HT-29 (cell line): ENCODE results near the gene MED31. TPM values are rescaled to one million over a fixed set of nuclear protein-coding genes. Genes with fewer than 3 reads are reported as not detected.
"Not testable (repeated sequence)": the region's sequence is repeated elsewhere in the genome, so short reads cannot be mapped to it uniquely, and the experiment has no call there.

Experiments used
- DNase-seq: peaks from one replicate; pipeline ENCODE4 v3.0.0-alpha.2; 2015; ENCODE audit warnings: low spot score
- small RNA-seq: library from RNA; depleted of rRNA; stranded (forward); fragments of <200 nt; gene quantifications from one replicate; pipeline ENCODE3, GENCODE V24; 2014
- total RNA-seq: library from RNA; depleted of rRNA; stranded (reverse); fragments of >200 nt; shearing (Covaris generic); gene quantifications from 2 replicates; pipeline ENCODE4 v1.2.3, GENCODE V29; 2014; rRNA removed

The MED31 gene
- total RNA-seq, 1 experiment from 2014 or later: 4.1 TPM

DNA sequence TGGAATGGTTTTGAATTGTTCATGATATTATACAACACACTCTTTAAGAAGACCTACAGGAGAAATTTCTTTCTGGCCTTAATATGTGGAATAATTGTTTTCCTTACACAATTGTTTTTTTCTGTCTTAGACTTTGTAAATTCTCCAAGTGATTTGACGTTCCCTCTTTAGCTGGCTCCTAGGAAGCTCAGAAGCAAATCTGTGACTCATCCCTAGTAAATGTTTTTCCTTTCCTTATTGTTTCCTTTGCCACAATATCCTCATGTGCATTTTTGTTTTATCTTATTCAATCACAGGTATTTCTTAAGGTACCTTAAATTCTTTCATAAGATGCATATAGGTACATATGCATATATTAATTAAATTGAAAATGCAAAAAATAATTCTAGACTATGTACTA lies 24.4 kb downstream of the MED31 start:
- no peak for DNase-seq

DNA sequence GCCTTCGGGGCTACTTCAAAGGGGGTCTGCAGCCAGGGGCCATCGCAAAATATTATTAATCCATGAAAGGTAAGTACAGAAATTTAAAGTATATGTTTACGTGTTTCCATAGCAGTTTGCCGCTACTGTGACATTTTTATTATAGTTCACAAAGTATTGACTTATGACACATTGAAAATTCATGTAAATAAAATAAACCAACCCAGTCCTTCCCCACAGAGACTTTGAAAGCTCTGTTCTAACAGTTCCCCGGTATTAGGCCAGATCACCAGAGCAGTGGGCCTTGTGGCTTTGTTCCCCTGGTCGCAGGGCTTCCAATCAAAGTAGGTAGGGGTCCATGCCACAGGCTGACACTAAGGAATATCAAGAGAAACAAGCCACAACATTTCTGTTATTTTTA lies 24.8 kb downstream of the MED31 start:
- DNase-seq: no peak

DNA sequence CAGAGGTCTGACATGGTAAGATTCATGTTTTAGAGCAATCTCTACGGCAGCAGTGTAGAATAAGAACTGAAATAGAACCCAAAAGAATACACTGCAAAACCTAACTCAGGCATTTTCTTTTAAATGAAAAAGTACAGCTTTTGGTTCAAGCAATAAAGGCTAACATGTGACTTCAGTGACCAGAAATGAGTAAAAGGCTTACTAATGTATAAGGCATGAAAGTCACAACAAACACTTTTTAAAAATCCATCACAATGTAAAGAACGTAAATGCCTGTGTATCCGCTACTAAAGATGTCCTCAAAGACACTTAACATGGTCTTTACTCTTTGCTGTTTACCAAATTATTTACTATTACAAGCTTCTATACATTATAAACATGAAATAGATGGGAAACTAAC lies 27.5 kb downstream of the MED31 start:
- no peak for DNase-seq

DNA sequence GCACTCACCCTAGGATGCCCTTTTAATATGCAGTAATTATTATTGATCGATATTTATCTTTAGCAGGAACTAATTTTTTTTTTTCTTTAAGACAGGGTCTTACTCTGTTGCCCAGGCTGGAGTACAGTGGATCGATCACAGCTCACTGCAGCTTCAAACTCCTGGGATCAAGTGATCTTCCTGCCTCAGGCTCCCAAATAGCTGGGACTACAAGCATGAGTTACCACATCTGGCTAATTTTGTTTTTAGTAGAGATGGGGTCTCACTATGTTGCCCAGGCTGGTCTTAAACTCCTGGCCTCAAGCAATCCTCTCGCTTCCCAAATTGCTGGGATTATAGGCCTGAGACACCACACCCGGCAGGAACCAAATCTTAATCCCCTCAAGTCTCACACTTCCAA lies 40.2 kb downstream of the MED31 start:
- no peak for DNase-seq

DNA sequence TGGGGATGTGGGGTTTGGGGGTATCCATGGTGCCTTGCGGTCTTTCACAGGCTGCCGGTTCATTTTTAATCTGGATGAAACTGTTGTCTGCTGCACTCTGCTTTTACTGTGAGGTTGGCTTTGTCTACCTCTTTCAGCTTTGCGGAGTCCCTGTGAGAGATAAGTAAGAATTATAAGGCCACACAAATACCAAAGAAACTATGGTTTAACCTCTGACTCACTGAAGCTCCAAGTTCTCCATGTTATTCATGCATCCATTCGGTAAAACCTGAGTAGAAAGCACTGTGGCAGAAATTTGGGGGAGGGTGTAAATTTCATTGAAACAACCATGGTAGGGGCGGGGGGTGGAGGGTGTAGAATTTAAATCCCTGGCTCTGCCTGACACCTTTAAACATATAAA lies 41.4 kb downstream of the MED31 start:
- no peak for DNase-seq

DNA sequence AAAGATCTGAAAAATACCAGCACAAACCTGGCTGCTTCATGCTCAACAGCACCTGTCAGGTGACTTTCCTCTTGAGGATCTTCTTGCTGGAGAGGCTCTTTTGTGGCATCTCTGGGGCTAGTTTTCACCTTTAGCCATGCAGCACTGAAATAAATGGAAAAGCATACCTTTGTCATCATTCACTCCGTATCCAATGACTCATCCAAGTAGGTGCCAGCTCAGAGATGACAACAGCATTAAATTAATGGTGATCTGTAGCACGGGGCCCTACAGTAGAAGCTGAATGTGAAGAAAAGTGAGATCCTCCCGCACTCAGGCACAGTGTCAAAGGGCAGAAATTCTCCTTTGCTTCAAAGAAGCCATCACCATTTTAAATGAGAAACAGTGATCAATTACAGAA lies 43.1 kb downstream of the MED31 start:
- DNase-seq: no peak

DNA sequence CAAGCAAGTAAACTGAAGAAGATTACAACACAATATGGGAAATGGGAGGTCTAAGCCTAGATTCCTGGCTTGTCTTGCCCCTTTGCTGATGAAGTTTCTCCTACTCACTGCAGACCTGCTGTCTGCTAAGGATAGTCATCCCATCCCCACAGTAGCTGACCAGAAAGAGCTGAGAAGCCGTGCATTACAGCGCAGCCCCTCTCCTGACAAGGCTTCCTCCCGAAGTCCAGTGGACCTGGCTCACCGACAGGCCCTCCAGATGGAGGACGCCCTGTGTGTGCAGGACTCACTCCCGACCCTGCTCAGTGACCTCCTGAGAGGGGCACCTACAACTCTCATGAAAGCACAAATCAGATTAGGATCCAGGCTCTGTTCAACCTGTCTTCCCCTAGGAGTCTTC lies 46.3 kb downstream of the MED31 start:
- no peak for DNase-seq

DNA sequence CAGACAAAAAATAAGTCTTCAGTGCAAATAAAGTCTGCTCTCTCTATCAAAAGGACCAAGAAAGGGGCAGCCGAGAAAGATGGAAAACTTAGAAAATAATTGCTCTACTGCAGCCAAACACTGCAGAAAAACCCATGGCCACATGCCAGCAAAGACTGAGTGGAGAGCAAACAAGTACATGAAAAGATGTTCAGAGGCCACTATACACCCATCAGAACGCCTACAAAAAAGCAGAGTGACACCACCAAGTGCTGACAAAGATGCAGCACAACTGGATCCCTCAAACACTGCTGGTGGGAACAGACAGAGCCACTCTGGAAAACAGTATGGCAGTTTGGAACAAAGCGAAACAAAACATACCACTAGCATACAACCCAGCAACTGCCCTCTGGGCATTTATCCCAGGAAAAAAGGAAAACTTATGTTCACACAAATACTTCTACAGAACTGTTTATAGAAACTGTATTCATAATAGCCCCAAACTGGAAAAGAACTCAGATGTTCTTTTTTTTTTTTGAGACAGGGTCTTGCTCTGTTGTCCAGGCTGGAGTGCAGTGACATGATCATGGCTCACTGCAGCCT lies 47.6 kb downstream of the MED31 start:
- DNase-seq: no peak

DNA sequence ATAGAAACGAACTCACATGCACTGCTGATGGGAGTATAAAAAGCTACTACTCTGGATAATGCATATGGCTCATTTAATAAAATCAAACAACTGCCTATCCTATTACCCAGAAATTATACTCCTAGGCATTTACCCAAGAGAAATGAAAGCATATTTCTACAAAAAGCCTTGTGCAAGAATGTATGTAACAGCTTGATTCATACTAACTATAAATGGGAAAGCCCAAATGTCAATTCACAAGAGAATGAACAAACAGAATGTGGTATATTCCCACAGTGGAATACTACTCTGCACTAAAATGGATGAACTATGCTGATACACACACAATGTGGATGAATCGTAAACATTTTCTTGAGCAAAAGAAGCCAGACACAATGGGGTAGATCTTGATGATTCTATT lies 49.3 kb downstream of the MED31 start:
- no peak for DNase-seq

DNA sequence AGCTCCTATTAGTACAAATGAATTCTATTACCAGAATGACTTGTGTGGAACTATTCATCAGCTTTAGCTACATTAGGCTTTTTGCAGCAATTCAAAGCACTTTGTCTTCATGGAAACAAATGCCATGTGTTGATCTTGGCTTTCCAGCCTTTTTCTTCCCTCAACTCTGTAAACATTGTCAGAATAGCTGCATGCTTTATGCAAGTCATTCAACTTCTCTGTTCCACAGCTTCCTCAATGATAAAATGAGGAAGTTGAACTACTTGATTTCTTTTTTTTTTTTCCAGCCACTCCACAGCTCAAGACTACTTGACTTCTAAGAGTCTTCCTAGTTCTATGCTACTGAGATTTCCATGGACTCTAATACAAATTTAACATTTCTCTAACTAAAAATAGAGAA lies 52.0 kb downstream of the MED31 start:
- no peak for DNase-seq

DNA sequence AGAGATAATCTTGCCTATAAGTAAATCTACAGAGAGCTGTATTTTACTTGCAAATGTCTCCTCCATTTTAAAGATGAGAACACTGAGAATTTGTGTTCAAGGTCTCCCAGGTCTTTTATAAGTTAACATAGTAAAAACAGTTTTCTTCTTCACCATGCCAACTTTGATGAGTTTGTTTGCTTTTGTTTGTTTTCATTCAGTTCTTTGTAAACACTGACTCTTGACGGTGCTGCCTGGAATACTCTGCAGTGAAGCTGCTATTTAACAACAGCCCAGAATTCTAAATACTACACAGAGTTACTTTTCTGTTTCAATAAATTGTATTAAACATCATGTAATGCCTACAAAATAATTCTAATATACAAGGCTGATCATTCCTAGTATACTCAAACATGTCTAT lies 53.7 kb downstream of the MED31 start:
- DNase-seq: no peak

DNA sequence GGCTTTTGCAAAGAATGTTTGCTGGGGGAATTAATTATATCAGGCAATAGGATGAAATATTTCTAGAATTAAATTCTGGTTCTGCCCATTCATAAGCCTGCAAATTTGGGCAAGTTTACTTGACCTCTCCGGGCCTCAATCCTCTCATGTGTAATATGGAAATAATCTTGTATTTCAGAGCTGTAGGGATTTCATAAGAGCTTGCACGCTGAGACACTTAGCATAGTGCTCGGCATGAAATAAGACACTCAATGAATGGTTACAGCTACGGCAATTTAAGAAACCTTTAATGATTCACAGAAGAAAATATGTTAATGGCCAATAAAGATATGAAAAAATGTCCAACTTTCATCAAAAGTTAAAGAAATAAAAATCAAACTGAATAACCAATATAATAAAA lies 54.5 kb downstream of the MED31 start:
- no peak for DNase-seq

DNA sequence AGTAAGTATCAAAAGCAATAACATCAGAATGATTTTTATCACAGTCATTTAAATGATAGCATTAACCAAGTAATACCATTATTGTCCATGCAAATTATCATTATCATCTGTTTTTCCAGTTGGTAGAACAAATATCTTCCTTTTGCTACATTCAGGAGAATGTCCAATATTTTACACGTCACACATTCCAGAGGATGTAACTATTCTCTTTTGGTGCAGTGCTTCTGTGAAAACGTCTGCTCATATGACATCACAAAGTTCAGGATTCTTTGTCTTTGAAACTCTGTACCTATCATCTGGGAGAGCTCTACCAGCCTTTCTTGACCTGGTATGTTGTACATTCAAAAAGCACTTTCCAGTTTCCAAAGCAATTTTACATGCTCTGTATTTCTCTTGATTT lies 54.9 kb downstream of the MED31 start:
- DNase-seq: no peak

DNA sequence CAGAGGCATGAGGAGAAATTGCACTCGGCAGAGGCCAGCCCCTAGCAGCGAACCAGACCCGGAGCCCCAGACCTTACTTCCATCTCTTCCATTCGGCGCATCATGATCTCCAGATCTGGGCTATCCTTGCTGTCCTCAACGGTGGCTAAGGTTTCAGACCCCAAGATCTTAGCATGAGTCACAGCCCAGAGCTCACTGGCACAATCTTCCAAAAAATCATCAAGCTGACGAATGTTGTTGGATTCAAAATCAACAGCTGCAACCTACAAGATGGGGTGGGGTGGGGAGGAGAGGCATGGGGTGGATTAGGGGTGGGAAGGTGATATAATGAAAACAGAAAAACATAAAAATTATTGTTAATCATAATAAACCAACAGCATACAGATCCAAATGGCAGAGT lies 55.3 kb downstream of the MED31 start:
- no peak for DNase-seq

DNA sequence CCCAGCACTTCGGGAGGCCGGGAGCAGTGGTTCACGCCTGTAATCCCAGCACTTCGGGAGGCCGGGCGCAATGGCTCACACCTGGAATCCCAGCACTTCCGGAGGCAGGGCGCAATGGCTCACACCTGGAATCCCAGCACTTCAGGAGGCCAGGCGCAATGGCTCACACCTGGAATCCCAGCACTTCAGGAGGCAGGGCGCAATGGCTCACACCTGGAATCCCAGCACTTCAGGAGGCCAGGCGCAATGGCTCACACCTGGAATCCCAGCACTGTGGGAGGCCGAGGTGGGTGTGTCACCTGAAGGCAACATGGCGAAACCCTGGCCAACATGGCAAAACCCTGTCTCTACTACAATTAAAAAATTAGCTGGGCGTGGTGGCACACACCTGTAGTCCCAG lies 58.0 kb downstream of the MED31 start:
- DNase-seq: not testable (repeated sequence)

Small RNAs within 50 kb of the gene (small RNA-seq; reads per million reads assigned to genes)
- gene MIR4520-1 (not detected), gene RNA5SP435 (1.7 reads per million, percentile 60 among the genes with 10 or more reads in this experiment)

Other genes starting within 250 kb of the MED31 start
- not detected in 2 replicates for gene AIPL1, start 216.5 kb downstream of the MED31 start, total RNA-seq
- gene PIMREG, start 207.2 kb downstream of the MED31 start, total RNA-seq: 97.8 and 111 TPM in 2 replicates
- gene PITPNM3, start 95.0 kb downstream of the MED31 start, total RNA-seq: 3.6 and 4.0 TPM in 2 replicates
- 7.4 and 8.5 TPM in 2 replicates for gene KIAA0753, start 10.9 kb downstream of the MED31 start, total RNA-seq
- 79.0 and 86.0 TPM in 2 replicates for gene TXNDC17, start 10.5 kb downstream of the MED31 start, total RNA-seq
- gene C17orf100, start 157 bp upstream of the MED31 start, total RNA-seq: 0.31 and 1.1 TPM in 2 replicates
- not detected in 2 replicates for gene SLC13A5, start 61.8 kb upstream of the MED31 start, total RNA-seq
- 1.5 and 2.2 TPM in 2 replicates for gene XAF1, start 104.4 kb upstream of the MED31 start, total RNA-seq
- not detected in 2 replicates for gene FBXO39, start 124.6 kb upstream of the MED31 start, total RNA-seq
- not detected in 2 replicates for gene TEKT1, start 180.1 kb upstream of the MED31 start, total RNA-seq